Ishikawa (cell line): Measurements from ENCODE around the gene CKAP5.

Experiments used
- CEBPB ChIP-seq: IDR thresholded peaks from 2 replicates; pipeline ENCODE4 v1.6.1; 2012
- CREB1 ChIP-seq: IDR thresholded peaks from 2 replicates; pipeline ENCODE4 v1.6.1; 2012; ENCODE audit warnings: low read depth
- EGR1 ChIP-seq: IDR thresholded peaks from 2 replicates; pipeline ENCODE4 v1.6.1; 2012
- EP300 ChIP-seq: IDR thresholded peaks from 2 replicates; pipeline ENCODE4 v1.6.1; 2012; ENCODE audit warnings: borderline replicate concordance
- FOXM1 ChIP-seq: IDR thresholded peaks from 2 replicates; pipeline ENCODE4 v1.6.1; 2012; ENCODE audit warnings: low read depth, borderline replicate concordance
- MAX ChIP-seq: IDR thresholded peaks from 2 replicates; pipeline ENCODE4 v1.6.1; 2012
- NFIC ChIP-seq: IDR thresholded peaks from 2 replicates; pipeline ENCODE4 v1.6.1; 2012
- RAD21 ChIP-seq: IDR thresholded peaks from 2 replicates; pipeline ENCODE4 v1.6.1; 2012; ENCODE audit warnings: low read depth
- REST ChIP-seq: IDR thresholded peaks from 2 replicates; pipeline ENCODE4 v1.6.1; 2012; ENCODE audit warnings: low read depth, mild to moderate bottlenecking
- TAF1 ChIP-seq: IDR thresholded peaks from 2 replicates; pipeline ENCODE4 v1.6.1; 2012; ENCODE audit warnings: low read depth, mild to moderate bottlenecking
- TCF12 ChIP-seq: IDR thresholded peaks from 2 replicates; pipeline ENCODE4 v1.6.1; 2012; ENCODE audit warnings: low read depth
- TEAD4 ChIP-seq: IDR thresholded peaks from 2 replicates; pipeline ENCODE4 v1.6.1; 2012
- USF1 ChIP-seq: IDR thresholded peaks from 2 replicates; pipeline ENCODE4 v1.6.1; 2012
- YY1 ChIP-seq: IDR thresholded peaks from 2 replicates; pipeline ENCODE4 v1.6.1; 2012; ENCODE audit warnings: low read depth
- ZBTB7A ChIP-seq: IDR thresholded peaks from 2 replicates; pipeline ENCODE4 v1.6.1; 2012; ENCODE audit warnings: low read depth

The CKAP5 gene

GRCh38 chr11:46724088-46724487 lies 122.0 kb downstream of the CKAP5 start:
- TF ChIP-seq EGR1 = no peak
- TF ChIP-seq YY1 = no peak
- no peak for TF ChIP-seq CREB1
- TF ChIP-seq EP300 = no peak
- no peak for TF ChIP-seq REST
- TF ChIP-seq RAD21 = no peak
- no peak for TF ChIP-seq FOXM1
- no peak for TF ChIP-seq ZBTB7A
- TF ChIP-seq TCF12 = no peak
- no peak for TF ChIP-seq NFIC
- TF ChIP-seq TEAD4 = no peak
- no peak for TF ChIP-seq TAF1
- no peak for TF ChIP-seq MAX
- no peak for TF ChIP-seq CEBPB
- TF ChIP-seq USF1 = no peak

GRCh38 chr11:46723359-46723680 lies 122.8 kb downstream of the CKAP5 start:
- TF ChIP-seq YY1 (no peak), RAD21 (no peak), REST (no peak), MAX (no peak), NFIC (no peak), EP300 (no peak), ZBTB7A (no peak), FOXM1 (no peak), TCF12 (no peak), TAF1 (no peak), CREB1 (no peak)

GRCh38 chr11:46722566-46723358 lies 123.3 kb downstream of the CKAP5 start:
- TF ChIP-seq USF1 = no peak
- no peak for TF ChIP-seq YY1
- TF ChIP-seq TEAD4 = no peak

- TF ChIP-seq MAX (no peak), CEBPB (no peak), NFIC (no peak), RAD21 (no peak), CREB1 (no peak), TAF1 (no peak), ZBTB7A (no peak)
Observed at GRCh38 chr11:46721286-46721685, 124.8 kb downstream of the CKAP5 start.

GRCh38 chr11:46719543-46720218 lies 126.4 kb downstream of the CKAP5 start:
- TF ChIP-seq ZBTB7A (no peak), REST (no peak), EP300 (no peak), TEAD4 (no peak), MAX (no peak), CREB1 (no peak), TAF1 (no peak), EGR1 (no peak), RAD21 (no peak), FOXM1 (no peak), TCF12 (no peak), NFIC (no peak), YY1 (no peak), USF1 (no peak), CEBPB (no peak)
